Liver (tissue), 3 donors: ENCODE data around the gene TAS2R42.

Experiments
- CTCF ChIP-seq: fragments of 150-350 bp; IDR thresholded peaks from 2 replicates; pipeline ENCODE4 v1.5.1; 2017; ENCODE audit warnings: improper control_type of control experiment, low read depth, low read length; ENCODE audit not compliant: missing input control
- RAD21 ChIP-seq, 2 donors: IDR thresholded peaks; 2 replicates each; pipeline ENCODE4 v1.6.1; 2016; ENCODE audit warnings: antibody characterized with exemption in 2 of 2, mild to moderate bottlenecking in 2 of 2
- TAF1 ChIP-seq: conservative IDR thresholded peaks from 2 replicates; pipeline ENCODE4 v1.6.1; 2016; ENCODE audit warnings: antibody characterized with exemption, mild to moderate bottlenecking
- YY1 ChIP-seq: IDR thresholded peaks from 2 replicates; pipeline ENCODE4 v1.6.1; 2016; ENCODE audit warnings: antibody characterized with exemption, mild to moderate bottlenecking
- donor health status: healthy.
- donor health status: healthy.

- TF ChIP-seq CTCF (no peak), RAD21 (IDR thresholded peaks at IDR 0.05) (no peak), TAF1 (no peak), YY1 (no peak)
Measured at GRCh38 chr12:11162502-11162901, 24.2 kb downstream of the TAS2R42 start.
